Adrenal gland (tissue), 12 donors: ENCODE measurements around the gene MCEE. TPM values are rescaled to one million over a fixed set of nuclear protein-coding genes. Genes with fewer than 3 reads are reported as not detected.

Experiments used
- DNase-seq, 7 donors: peaks; one replicate each; pipeline ENCODE4 v3.0.0-alpha.2; 2019 to 2020
- H3K27ac ChIP-seq, 5 donors: fragments of 200-600 bp; sonication (generic) in 4 of 5; 1 replicate in 3 of 5; 2 replicates in 2 of 5; pipeline versions ENCODE4 v1.5.1 to v1.8.0; 2016 to 2020; ENCODE audit warnings: mild to moderate bottlenecking in 1 of 5
- H3K27me3 ChIP-seq: fragments of 200-600 bp; 2 replicates; pipeline ENCODE4 v1.8.0; 2021
- H3K36me3 ChIP-seq, 2 donors: fragments of 200-600 bp; replicated peaks in 1 of 2; 1 replicate in 1 of 2; 2 replicates in 1 of 2; pipeline versions ENCODE4 v1.5.1 to v1.8.0; 2018 to 2022
- H3K4me1 ChIP-seq, 2 donors: fragments of 200-600 bp; replicated peaks in 1 of 2; 1 replicate in 1 of 2; 2 replicates in 1 of 2; pipeline versions ENCODE4 v1.5.1 to v1.8.0; 2018 to 2021
- H3K4me3 ChIP-seq, 4 donors: fragments of 200-600 bp; sonication (generic) in 3 of 4; one replicate each; pipeline ENCODE4 v1.5.1; 2016 to 2018
- H3K9me3 ChIP-seq, 3 donors: fragments of 200-600 bp; sonication (generic) in 1 of 3; replicated peaks in 1 of 3; 1 replicate in 2 of 3; 2 replicates in 1 of 3; pipeline versions ENCODE4 v1.5.1 to v1.8.0; 2016 to 2021
- POLR2A ChIP-seq, 2 donors: fragments of 450-650 bp; IDR thresholded peaks; one replicate each; pipeline ENCODE4 v1.6.1; 2017; ENCODE audit warnings: antibody characterized with exemption in 2 of 2, mild to moderate bottlenecking in 2 of 2, moderate library complexity in 1 of 2
- WGBS, 4 donors: extraction: QIAGEN DNeasy Blood & Tissue Kit in 2 of 4; methylation state at CpG; one replicate each; pipeline versions ENCODE4 v1.1.5 to v1.1.7; 2013 to 2017; 5-methylcytosine and 5-hydroxymethylcytosine counted together
- intact Hi-C, 2 donors: fragments of 100-400 bp; cut with DNase I; formaldehyde crosslinking; loops; one replicate each; pipeline versions ENCODE4 v1.14.1 to v1.15.0; 2022 to 2023
- polyA plus RNA-seq, 3 donors: library from polyadenylated mRNA; stranded (reverse); fragments of 200-250 nt in 2 of 3; fragments of 350-450 nt in 1 of 3; fragmentation: Illumina TruSeq in 1 of 3; extraction: RNeasy Lipid Tissue Mini Kit (QIAGEN cat#74804) in 1 of 3; gene quantifications; one replicate each; pipeline ENCODE4 v1.2.3, GENCODE V29; 2013 to 2014
- total RNA-seq, 9 donors: library from RNA; depleted of rRNA in 4 of 9; stranded (reverse); fragments of >200 nt in 4 of 9; fragments of 120-200 nt in 1 of 9; fragmentation: NEBNext Ultra II Directional in 1 of 9; extraction: Animal tissue kit (Norgen Biotek cat#: 25700) in 1 of 9; gene quantifications; one replicate each; pipeline versions ENCODE4 v1.1.0 to v1.2.4, GENCODE V29; 2013 to 2023
- TF ChIP-seq, protein P1 (sequence below), 6 experiments: fragments of 450-650 bp in 4 of 6; fragments of 200-600 bp in 2 of 6; sonication (generic) in 1 of 6; IDR thresholded peaks; 1 replicate in 5 of 6; 2 replicates in 1 of 6; pipeline versions ENCODE4 v1.5.1 to v1.8.0; 2016 to 2021; ENCODE audit warnings: antibody characterized with exemption in 6 of 6, mild to moderate bottlenecking in 2 of 6, moderate library complexity in 1 of 6
- donor health status: healthy with polysubstance abuse.
- donor health status: Bipolar disorder and iron deficiency.
- donor health status: DM: yes; HTN: yes; CAD: no.
- donor health status: DM: no; HTN: no; CAD: no.
- donor health status: DM: no; HTN: no; CAD: no.
- donor health status: DM: yes; HTN: yes; CAD: no.

Gene MCEE
- total and polyA plus RNA-seq, 12 donors: 20.1 to 50.7 (median 31.5) TPM

DNA sequence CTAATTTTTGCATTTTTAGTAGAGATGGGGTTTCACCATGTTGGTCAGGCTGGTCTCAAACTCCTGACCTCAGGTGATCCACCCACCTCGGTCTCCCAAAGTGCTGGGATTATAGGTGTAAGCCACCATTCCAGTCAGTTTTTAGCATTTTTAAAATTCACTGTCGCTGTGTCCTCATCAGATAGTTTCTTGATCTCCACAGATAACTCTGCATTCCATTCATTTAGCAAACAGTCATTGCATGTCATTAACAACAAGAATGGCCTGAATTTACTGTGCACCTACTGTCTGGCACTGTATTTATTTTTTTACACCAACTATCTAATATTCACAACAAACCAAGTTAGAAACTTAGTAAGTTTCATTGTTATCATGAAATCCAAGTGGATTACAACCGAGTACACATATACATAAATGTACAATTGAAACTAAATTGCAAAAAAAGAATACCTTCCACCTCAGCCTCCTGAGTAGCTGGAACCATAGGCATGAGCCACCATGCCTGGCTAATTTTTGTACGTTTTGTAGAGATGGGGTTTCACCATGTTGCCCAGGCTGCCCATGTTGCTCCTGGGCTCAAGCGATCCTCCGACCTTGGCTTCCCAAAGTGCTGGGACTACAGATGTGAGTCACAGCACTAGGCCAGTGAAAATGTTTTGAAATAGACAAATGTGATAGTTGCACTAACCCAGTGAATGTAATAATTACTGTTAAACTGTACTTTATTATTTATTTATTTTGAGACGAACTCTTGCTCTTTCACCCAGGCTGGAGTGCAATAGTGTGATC, 4.3 kb downstream of the MCEE start:
- no peak overlapping the region for H3K4me3 ChIP-seq
- H3K4me1 ChIP-seq: peaks cover 4 to 37% of the 10 kb centered on the region in 2 donors
- peaks cover 0 to 9% of the 10 kb centered on the region in 2 donors for H3K36me3 ChIP-seq
- intact Hi-C loops: no loop called here
- 60 to 69% (median 64%) methylated on average over 7 of the region's 7 CpGs for WGBS, 4 donors
- no peaks in the 10 kb centered on the region for H3K27me3 ChIP-seq
- TF ChIP-seq, protein P1, sequence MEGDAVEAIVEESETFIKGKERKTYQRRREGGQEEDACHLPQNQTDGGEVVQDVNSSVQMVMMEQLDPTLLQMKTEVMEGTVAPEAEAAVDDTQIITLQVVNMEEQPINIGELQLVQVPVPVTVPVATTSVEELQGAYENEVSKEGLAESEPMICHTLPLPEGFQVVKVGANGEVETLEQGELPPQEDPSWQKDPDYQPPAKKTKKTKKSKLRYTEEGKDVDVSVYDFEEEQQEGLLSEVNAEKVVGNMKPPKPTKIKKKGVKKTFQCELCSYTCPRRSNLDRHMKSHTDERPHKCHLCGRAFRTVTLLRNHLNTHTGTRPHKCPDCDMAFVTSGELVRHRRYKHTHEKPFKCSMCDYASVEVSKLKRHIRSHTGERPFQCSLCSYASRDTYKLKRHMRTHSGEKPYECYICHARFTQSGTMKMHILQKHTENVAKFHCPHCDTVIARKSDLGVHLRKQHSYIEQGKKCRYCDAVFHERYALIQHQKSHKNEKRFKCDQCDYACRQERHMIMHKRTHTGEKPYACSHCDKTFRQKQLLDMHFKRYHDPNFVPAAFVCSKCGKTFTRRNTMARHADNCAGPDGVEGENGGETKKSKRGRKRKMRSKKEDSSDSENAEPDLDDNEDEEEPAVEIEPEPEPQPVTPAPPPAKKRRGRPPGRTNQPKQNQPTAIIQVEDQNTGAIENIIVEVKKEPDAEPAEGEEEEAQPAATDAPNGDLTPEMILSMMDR (IDR thresholded peaks at IDR 0.05): no peak
- no peak for TF ChIP-seq POLR2A (IDR thresholded peaks at IDR 0.05)
- peak; percentile 38 to 70 (median 67) for DNase-seq
- no peaks in the 10 kb centered on the region for H3K9me3 ChIP-seq
- H3K27ac ChIP-seq: peak overlapping the region in 2 of 5 donors; percentile 3 to 32

DNA sequence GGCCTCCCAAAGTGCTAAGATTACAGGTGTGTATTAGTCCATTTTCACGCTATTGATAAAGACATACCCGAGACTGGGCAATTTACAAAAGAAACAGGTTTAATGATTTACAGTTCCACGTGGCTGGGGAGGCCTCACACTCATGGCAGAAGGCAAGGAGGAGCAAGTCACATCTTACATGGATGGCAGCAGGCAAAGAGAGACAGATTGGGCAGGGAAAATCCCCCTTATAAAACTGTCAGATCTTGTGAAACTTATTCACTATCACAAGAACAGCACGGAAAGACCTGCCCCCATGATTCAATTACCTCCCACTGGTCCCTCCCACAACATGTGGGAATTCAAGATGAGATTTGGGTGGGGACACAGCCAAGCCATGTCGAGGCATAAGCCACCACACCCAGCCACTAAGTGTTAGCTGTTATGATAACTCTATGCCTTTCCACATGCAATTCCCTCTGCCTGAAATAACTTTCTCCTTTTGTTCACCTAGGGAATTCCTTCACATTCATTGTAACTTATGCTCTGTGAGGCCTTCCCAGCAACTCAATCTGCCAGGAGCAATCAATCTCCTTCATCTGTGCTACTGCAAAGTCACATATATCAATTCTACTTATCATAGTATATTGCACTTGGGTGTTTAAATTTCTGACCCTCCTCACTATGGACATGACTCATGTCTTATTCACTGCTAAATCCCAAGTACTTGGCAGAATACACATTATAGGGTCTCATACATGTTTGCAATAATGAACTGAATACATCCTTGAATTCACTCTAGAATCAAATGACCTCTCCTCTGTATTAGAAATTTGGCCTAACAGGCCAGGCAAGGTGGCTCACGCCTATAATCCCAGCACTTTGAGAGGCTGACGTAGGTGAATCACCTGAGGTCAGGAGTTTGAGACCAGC, 7.4 kb downstream of the MCEE start:
- H3K4me1 ChIP-seq: peaks cover 4 to 23% of the 10 kb centered on the region in 2 donors
- 92 to 98% (median 96%) methylated on average over 7 of the region's 7 CpGs for WGBS, 4 donors
- TF ChIP-seq POLR2A (IDR thresholded peaks at IDR 0.05): no peak
- TF ChIP-seq, protein P1 (IDR thresholded peaks at IDR 0.05): no peak
- no peak overlapping the region for H3K27ac ChIP-seq
- intact Hi-C loops: no loop called here
- no peak for DNase-seq
- no peaks in the 10 kb centered on the region for H3K27me3 ChIP-seq
- H3K9me3 ChIP-seq: no peaks in the 10 kb centered on the region
- H3K36me3 ChIP-seq: peaks cover 0 to 25% of the 10 kb centered on the region in 2 donors
- H3K4me3 ChIP-seq: no peak overlapping the region

DNA sequence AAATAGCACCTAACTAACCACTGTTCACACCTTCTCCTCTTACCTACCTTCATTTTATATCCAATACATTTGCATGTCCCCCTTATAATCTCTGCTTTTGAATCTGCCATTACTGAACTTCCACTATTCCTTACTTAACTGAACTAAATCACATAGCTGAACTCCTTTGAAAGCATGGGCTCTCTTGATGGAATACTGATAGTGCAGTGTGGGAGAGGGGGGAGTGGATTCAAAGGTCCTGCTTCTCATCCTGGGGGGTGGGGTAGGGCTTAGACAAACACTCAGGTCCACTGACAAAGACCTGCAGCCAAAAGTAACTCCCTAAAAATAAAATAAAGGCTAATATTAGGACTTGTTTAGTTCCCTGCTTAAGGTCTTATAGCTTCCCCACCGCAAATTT, 8.6 kb downstream of the MCEE start:
- Histone ChIP-seq H3K36me3 (peaks cover 0 to 26% of the 10 kb centered on the region in 2 donors), H3K4me1 (peaks cover 4 to 11% of the 10 kb centered on the region in 2 donors), H3K27ac (no peak overlapping the region), H3K27me3 (no peaks in the 10 kb centered on the region), H3K4me3 (no peak overlapping the region), H3K9me3 (no peaks in the 10 kb centered on the region)
- no peak for TF ChIP-seq POLR2A (IDR thresholded peaks at IDR 0.05)
- TF ChIP-seq, protein P1 (IDR thresholded peaks at IDR 0.05): no peak
- WGBS, 4 donors: 93 to 100% (median 100%) methylated on average over 1 of the region's 1 CpG
- DNase-seq: no peak
- intact Hi-C loops: no loop called here

DNA sequence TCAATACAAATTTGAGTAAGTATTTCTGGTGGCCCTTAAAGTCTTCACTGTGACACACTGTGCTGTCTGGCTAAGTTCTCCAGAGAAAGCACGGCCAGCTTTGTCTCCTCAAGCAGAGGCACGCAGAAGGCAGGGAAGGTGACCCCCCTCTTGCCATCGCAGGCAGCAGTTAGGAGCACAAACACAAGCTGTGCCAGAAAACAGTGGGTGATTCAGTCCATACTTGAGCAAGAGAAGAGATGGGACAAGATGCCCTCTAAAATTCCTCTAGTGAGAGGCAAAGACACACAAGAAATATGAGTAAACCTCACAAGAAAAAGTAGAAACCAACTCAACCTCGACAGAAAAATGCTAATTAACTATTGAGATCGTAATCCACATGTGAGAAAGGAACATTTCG, 9.8 kb downstream of the MCEE start:
- TF ChIP-seq, protein P1 (IDR thresholded peaks at IDR 0.05): no peak
- no peak for TF ChIP-seq POLR2A (IDR thresholded peaks at IDR 0.05)
- DNase-seq: no peak
- Histone ChIP-seq H3K9me3 (no peaks in the 10 kb centered on the region), H3K27ac (no peak overlapping the region), H3K4me1 (no peaks in the 10 kb centered on the region), H3K27me3 (no peaks in the 10 kb centered on the region), H3K36me3 (peaks cover 0 to 29% of the 10 kb centered on the region in 2 donors), H3K4me3 (no peak overlapping the region)
- intact Hi-C loops: no loop called here
- 90% methylated on average over 6 of the region's 6 CpGs for WGBS, 4 donors
